HCT116 (cell line): ENCODE results near the gene POT1. TPM values are rescaled to one million over a fixed set of nuclear protein-coding genes. Genes with fewer than 3 reads are reported as not detected.

Experiments used
- ATAC-seq: fragments of 200-7000 bp; cut with Tn5 transposase; 2 replicates; pipeline ENCODE4 v1.9.1; 2020; ENCODE audit warnings: mild to moderate bottlenecking, moderate library complexity
- BruUV-seq: library from RNA; stranded (reverse); fragments of 400-500 nt; replicated peaks from 2 replicates; lab custom pipeline; 2021; lab: Mats Ljungman, UMichigan
- CTCF ChIA-PET: fragments of 300-600 bp; sonication (Branson Sonifier 250); formaldehyde crosslinking; loops from one replicate; lab custom pipeline; 2021; ENCODE audit warnings: antibody characterized with exemption; lab: Charles Lee
- POLR2A ChIA-PET: fragments of 300-600, 350-600 bp; sonication (Branson Sonifier 250); formaldehyde crosslinking; loops from one replicate; lab custom pipeline; 2021; ENCODE audit warnings: antibody characterized with exemption; lab: Charles Lee
- RAD21 ChIA-PET, 2 experiments: fragments of 300-600 bp; sonication (Branson Sonifier 250); formaldehyde crosslinking; loops; one replicate each; lab custom pipeline; 2023; ENCODE audit warnings: low total read pairs in 2 of 2; ENCODE audit not compliant: uncharacterized antibody in 2 of 2, unreplicated experiment in 2 of 2, low non-redundant PET in 1 of 2; lab: Charles Lee
- DNase-seq: peaks from one replicate; pipeline ENCODE4 v3.0.0-alpha.2; 2010; ENCODE audit warnings: low read depth, low spot score
- H2AFZ ChIP-seq: fragments of 200-600 bp; shearing (Covaris generic), sonication (generic); 2 replicates; pipeline ENCODE4 v1.6.1; 2017; ENCODE audit warnings: low read depth, mixed run types, mixed read lengths, antibody characterized with exemption, low read length; ENCODE audit not compliant: poor library complexity, severe bottlenecking
- H3K27ac ChIP-seq: 2 replicates; pipeline ENCODE4 v1.5.1; 2012; ENCODE audit warnings: low read depth, low read length
- H3K27me3 ChIP-seq: fragments of 200-600 bp; sonication (generic); 2 replicates; pipeline ENCODE4 v1.6.1; 2016; ENCODE audit warnings: mixed run types, low read length, mixed read lengths; ENCODE audit not compliant: insufficient read depth
- H3K36me3 ChIP-seq, 2 experiments: fragments of 200-500 bp in 1 of 2; fragments of 200-600 bp in 1 of 2; sonication (Bioruptor generic) in 1 of 2; sonication (generic) in 1 of 2; 2 replicates each; pipeline versions ENCODE4 v1.5.1 to v1.6.1; 2014 to 2016; ENCODE audit warnings: low read length in 2 of 2, inconsistent platforms in 1 of 2, mixed read lengths in 1 of 2, mixed run types in 1 of 2; ENCODE audit not compliant: insufficient read depth in 2 of 2, control insufficient read depth in 1 of 2
- H3K4me1 ChIP-seq, 2 experiments: fragments of 200-600 bp in 1 of 2; sonication (generic) in 1 of 2; 2 replicates each; pipeline versions ENCODE4 v1.5.1 to v1.6.1; 2012 to 2017; ENCODE audit warnings: low read length in 2 of 2, inconsistent platforms in 1 of 2, mild to moderate bottlenecking in 1 of 2, mixed read lengths in 1 of 2, mixed run types in 1 of 2, moderate library complexity in 1 of 2; ENCODE audit not compliant: insufficient read depth in 2 of 2, control insufficient read depth in 1 of 2
- H3K4me2 ChIP-seq: fragments of 200-600 bp; sonication (generic); 2 replicates; pipeline ENCODE4 v1.6.1; 2017; ENCODE audit warnings: mixed run types, low read length, mixed read lengths
- H3K4me3 ChIP-seq, 2 experiments: fragments of 200-600 bp in 1 of 2; sonication (generic) in 1 of 2; replicated peaks in 1 of 2; 2 replicates each; pipeline ENCODE4 v1.5.1; 2011 to 2016; ENCODE audit warnings: low read length in 2 of 2, control low read depth in 1 of 2, low read depth in 1 of 2, mild to moderate bottlenecking in 1 of 2, mixed read lengths in 1 of 2, mixed run types in 1 of 2
- H3K79me2 ChIP-seq: fragments of 200-600 bp; sonication (generic); 2 replicates; pipeline ENCODE4 v1.6.1; 2017; ENCODE audit warnings: mild to moderate bottlenecking, mixed run types, low read length, moderate library complexity, mixed read lengths; ENCODE audit not compliant: insufficient read depth
- H3K9ac ChIP-seq: fragments of 200-600 bp; sonication (generic); 2 replicates; pipeline ENCODE4 v1.6.1; 2016; ENCODE audit warnings: low read length, mixed read lengths
- H3K9me2 ChIP-seq: fragments of 200-600 bp; sonication (generic), shearing (Covaris generic); 2 replicates; pipeline ENCODE4 v1.6.1; 2017; ENCODE audit warnings: mixed run types, mild to moderate bottlenecking, moderate library complexity; ENCODE audit not compliant: insufficient read depth
- H3K9me3 ChIP-seq, 2 experiments: fragments of 200-500 bp in 1 of 2; fragments of 200-600 bp in 1 of 2; sonication (Bioruptor generic) in 1 of 2; sonication (generic) in 1 of 2; 2 replicates each; pipeline ENCODE4 v1.6.1; 2014 to 2017; ENCODE audit warnings: low read length in 2 of 2, mixed read lengths in 2 of 2, inconsistent platforms in 1 of 2, low read depth in 1 of 2, mild to moderate bottlenecking in 1 of 2, mixed run types in 1 of 2, moderate library complexity in 1 of 2; ENCODE audit not compliant: control insufficient read depth in 1 of 2, insufficient read depth in 1 of 2
- H4K20me1 ChIP-seq: fragments of 200-600 bp; sonication (generic), shearing (Covaris generic); 2 replicates; pipeline ENCODE4 v1.6.1; 2017; ENCODE audit warnings: mixed run types, mild to moderate bottlenecking, moderate library complexity; ENCODE audit not compliant: insufficient read depth
- CBX3 ChIP-seq: IDR thresholded peaks from 2 replicates; pipeline ENCODE4 v1.6.1; 2012; ENCODE audit warnings: low read depth
- EGR1 ChIP-seq: IDR thresholded peaks from 2 replicates; pipeline ENCODE4 v1.6.1; 2012; ENCODE audit warnings: low read depth
- ELF1 ChIP-seq: IDR thresholded peaks from 2 replicates; pipeline ENCODE4 v1.6.1; 2012; ENCODE audit warnings: low read depth, borderline replicate concordance
- EZH2phosphoT487 ChIP-seq: fragments of 200-600 bp; IDR thresholded peaks from 2 replicates; pipeline ENCODE4 v1.6.1; 2018; ENCODE audit warnings: antibody characterized with exemption, borderline replicate concordance
- FOSL1 ChIP-seq: IDR thresholded peaks from 2 replicates; pipeline ENCODE4 v1.6.1; 2012; ENCODE audit warnings: low read depth
- JUND ChIP-seq: IDR thresholded peaks from 2 replicates; pipeline ENCODE4 v1.6.1; 2012
- POLR2A ChIP-seq: IDR thresholded peaks from 2 replicates; pipeline ENCODE4 v1.7.0; 2011; ENCODE audit warnings: borderline replicate concordance; ENCODE audit not compliant: insufficient read depth, insufficient read length; ENCODE audit errors: extremely low read depth
- RAD21 ChIP-seq: IDR thresholded peaks from 2 replicates; pipeline ENCODE4 v1.6.1; 2012; ENCODE audit warnings: low read depth, mild to moderate bottlenecking
- REST ChIP-seq: IDR thresholded peaks from 2 replicates; pipeline ENCODE4 v1.6.1; 2012; ENCODE audit warnings: low read depth
- SIN3A ChIP-seq: IDR thresholded peaks from 2 replicates; pipeline ENCODE4 v1.6.1; 2012; ENCODE audit warnings: low read depth
- SP1 ChIP-seq: IDR thresholded peaks from 2 replicates; pipeline ENCODE4 v1.6.1; 2012; ENCODE audit warnings: low read depth
- TCF7L2 ChIP-seq: IDR thresholded peaks from 2 replicates; pipeline ENCODE4 v1.7.0; 2011; ENCODE audit warnings: borderline replicate concordance, inconsistent platforms; ENCODE audit not compliant: insufficient read depth, insufficient read length; ENCODE audit errors: extremely low read depth
- ZFX ChIP-seq: fragments of 450-650 bp; IDR thresholded peaks from 2 replicates; pipeline ENCODE4 v1.6.1; 2017
- intact Hi-C: fragments of 100-400 bp; cut with micrococcal nuclease; formaldehyde crosslinking; loops from 2 replicates; pipeline ENCODE4 v1.10.0; 2022
- total RNA-seq: library from RNA; stranded (reverse); gene quantifications from one replicate; pipeline ENCODE4 v1.2.1, GENCODE V29; 2021; ENCODE audit not compliant: unreplicated experiment
- TF ChIP-seq, protein P1 (sequence below), 3 experiments: fragments of 200-600 bp in 1 of 3; sonication (generic) in 1 of 3; IDR thresholded peaks in 2 of 3; conservative IDR thresholded peaks in 1 of 3; 2 replicates each; pipeline ENCODE4 v1.5.1; 2012 to 2017; ENCODE audit warnings: low read depth in 2 of 3, low read length in 2 of 3, antibody characterized with exemption in 1 of 3, borderline replicate concordance in 1 of 3, control low read depth in 1 of 3, mild to moderate bottlenecking in 1 of 3, mixed read lengths in 1 of 3, mixed run types in 1 of 3, moderate library complexity in 1 of 3; ENCODE audit not compliant: insufficient read depth in 1 of 3
- TF ChIP-seq, protein P2 (sequence below): IDR thresholded peaks from 2 replicates; pipeline ENCODE4 v1.6.1; 2012
- TF ChIP-seq, protein P3 (sequence below): IDR thresholded peaks from 2 replicates; pipeline ENCODE4 v1.6.1; 2012

Gene POT1
- total RNA-seq, 1 experiment from 2014 or later, result 19.5 TPM

DNA sequence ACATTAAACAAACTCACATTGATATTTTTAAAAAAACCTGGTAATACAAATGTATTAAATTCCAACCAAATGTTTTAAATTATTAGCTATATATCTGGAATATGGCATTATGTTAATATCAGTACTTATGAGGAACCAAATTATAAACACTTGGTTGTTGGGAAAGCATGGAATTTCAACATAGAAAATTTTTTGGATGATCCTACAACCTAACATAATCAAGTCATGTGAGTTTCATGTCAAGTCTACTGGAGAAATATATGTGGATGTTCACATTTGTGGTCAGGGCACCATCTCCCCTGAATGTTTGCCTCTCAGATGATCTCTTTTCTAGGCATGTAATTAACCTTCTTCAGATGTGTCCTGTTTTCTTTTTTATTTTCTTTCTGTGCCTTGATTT, 5.2 kb upstream of the POT1 start (continued):
- TF ChIP-seq REST (no peak), ZFX (no peak), ELF1 (no peak)

GRCh38 chr7:124930655-124931597, 1.3 kb upstream of the POT1 start:
- H3K4me2 ChIP-seq, result no peak overlapping the region
- no TSS peak for BruUV-seq
- POLR2A ChIA-PET, result no interaction called here
- TF ChIP-seq CBX3 (no peak), ELF1 (no peak), JUND (no peak), SP1 (no peak), EGR1 (no peak), EZH2phosphoT487 (no peak), POLR2A (no peak), RAD21 (no peak), TCF7L2 (no peak), SIN3A (no peak), FOSL1 (no peak), ZFX (no peak)
- TF ChIP-seq, protein P1, sequence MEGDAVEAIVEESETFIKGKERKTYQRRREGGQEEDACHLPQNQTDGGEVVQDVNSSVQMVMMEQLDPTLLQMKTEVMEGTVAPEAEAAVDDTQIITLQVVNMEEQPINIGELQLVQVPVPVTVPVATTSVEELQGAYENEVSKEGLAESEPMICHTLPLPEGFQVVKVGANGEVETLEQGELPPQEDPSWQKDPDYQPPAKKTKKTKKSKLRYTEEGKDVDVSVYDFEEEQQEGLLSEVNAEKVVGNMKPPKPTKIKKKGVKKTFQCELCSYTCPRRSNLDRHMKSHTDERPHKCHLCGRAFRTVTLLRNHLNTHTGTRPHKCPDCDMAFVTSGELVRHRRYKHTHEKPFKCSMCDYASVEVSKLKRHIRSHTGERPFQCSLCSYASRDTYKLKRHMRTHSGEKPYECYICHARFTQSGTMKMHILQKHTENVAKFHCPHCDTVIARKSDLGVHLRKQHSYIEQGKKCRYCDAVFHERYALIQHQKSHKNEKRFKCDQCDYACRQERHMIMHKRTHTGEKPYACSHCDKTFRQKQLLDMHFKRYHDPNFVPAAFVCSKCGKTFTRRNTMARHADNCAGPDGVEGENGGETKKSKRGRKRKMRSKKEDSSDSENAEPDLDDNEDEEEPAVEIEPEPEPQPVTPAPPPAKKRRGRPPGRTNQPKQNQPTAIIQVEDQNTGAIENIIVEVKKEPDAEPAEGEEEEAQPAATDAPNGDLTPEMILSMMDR (IDR thresholded peaks at IDR 0.05 in 2 of 3, conservative IDR thresholded peaks at IDR 0.05 in 1 of 3; ENCODE audit: borderline replicate concordance in 1 of 3, insufficient read depth in 1 of 3, low read depth in 2 of 3, low read length in 2 of 3), result no peak
- TF ChIP-seq, protein P2, sequence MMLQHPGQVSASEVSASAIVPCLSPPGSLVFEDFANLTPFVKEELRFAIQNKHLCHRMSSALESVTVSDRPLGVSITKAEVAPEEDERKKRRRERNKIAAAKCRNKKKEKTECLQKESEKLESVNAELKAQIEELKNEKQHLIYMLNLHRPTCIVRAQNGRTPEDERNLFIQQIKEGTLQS, result no peak
- TF ChIP-seq, protein P3, sequence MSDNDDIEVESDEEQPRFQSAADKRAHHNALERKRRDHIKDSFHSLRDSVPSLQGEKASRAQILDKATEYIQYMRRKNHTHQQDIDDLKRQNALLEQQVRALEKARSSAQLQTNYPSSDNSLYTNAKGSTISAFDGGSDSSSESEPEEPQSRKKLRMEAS, result no peak
- H3K9ac ChIP-seq, result no peak overlapping the region
- DNase-seq (no peak), ATAC-seq (no peak)
- H2AFZ ChIP-seq, result no peak overlapping the region
- H3K9me3 ChIP-seq, result no peaks in the 10 kb centered on the region
- no peaks in the 10 kb centered on the region for H4K20me1 ChIP-seq
- no peaks in the 10 kb centered on the region for H3K27me3 ChIP-seq
- RAD21 ChIA-PET, result no interaction called here
- intact Hi-C loops, result no loop called here
- H3K36me3 ChIP-seq, result no peaks in the 10 kb centered on the region
- H3K4me1 ChIP-seq, result peaks cover 0 to 8% of the 10 kb centered on the region in 2 experiments; a peak in 2 of 4 replicates
- CTCF ChIA-PET, result no interaction called here
- peaks cover 26% of the 10 kb centered on the region for H3K79me2 ChIP-seq
- no peak overlapping the region for H3K27ac ChIP-seq
- no peaks in the 10 kb centered on the region for H3K9me2 ChIP-seq
- H3K4me3 ChIP-seq, result no peak overlapping the region
